ENCODE data around the gene TBC1D1.

DNA sequence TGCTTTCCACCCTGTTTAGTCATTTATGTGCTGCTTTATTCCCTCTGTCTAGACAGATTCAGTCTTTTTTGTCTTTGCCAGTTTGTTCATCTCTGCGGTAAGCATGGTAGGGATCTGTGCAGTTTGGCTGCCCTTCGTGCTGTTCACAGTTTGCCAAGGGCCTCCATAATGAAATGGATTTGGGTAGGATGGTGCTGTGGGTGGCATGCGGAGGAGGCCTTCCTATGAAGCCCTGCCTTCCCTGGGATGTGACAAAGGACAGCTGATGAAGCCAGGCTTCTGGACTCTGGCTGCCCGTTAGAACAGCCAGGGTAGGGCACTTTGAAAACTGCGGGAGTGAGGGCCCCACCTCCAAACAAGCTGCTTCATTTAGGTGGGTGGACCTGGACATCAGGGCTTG lies 116.8 kb downstream of the TBC1D1 start:
- TF ChIP-seq, protein P1, sequence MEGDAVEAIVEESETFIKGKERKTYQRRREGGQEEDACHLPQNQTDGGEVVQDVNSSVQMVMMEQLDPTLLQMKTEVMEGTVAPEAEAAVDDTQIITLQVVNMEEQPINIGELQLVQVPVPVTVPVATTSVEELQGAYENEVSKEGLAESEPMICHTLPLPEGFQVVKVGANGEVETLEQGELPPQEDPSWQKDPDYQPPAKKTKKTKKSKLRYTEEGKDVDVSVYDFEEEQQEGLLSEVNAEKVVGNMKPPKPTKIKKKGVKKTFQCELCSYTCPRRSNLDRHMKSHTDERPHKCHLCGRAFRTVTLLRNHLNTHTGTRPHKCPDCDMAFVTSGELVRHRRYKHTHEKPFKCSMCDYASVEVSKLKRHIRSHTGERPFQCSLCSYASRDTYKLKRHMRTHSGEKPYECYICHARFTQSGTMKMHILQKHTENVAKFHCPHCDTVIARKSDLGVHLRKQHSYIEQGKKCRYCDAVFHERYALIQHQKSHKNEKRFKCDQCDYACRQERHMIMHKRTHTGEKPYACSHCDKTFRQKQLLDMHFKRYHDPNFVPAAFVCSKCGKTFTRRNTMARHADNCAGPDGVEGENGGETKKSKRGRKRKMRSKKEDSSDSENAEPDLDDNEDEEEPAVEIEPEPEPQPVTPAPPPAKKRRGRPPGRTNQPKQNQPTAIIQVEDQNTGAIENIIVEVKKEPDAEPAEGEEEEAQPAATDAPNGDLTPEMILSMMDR (IDR thresholded peaks at IDR 0.05), result no peak
- no peak for TF ChIP-seq SIN3A (IDR thresholded peaks at IDR 0.05; ENCODE audit: borderline replicate concordance, insufficient read depth, low read depth, low read length)
- TF ChIP-seq POLR2AphosphoS5 (IDR thresholded peaks at IDR 0.05; ENCODE audit: low read depth, low read length), result no peak
